ENCODE data around the gene SART1. TPM values are rescaled to one million over a fixed set of nuclear protein-coding genes. Genes with fewer than 3 reads are reported as not detected.

Gene SART1
- total and polyA plus RNA-seq, 10 of the 15 experiments (the other 5 are each of a cell fraction or from before 2014, with no cell fraction given) = 6.2 to 60.5 (median 37.4) TPM

GRCh38 chr11:65961267-65962140 lies at the start of gene SART1 (continued):
- TF ChIP-seq, protein P1, sequence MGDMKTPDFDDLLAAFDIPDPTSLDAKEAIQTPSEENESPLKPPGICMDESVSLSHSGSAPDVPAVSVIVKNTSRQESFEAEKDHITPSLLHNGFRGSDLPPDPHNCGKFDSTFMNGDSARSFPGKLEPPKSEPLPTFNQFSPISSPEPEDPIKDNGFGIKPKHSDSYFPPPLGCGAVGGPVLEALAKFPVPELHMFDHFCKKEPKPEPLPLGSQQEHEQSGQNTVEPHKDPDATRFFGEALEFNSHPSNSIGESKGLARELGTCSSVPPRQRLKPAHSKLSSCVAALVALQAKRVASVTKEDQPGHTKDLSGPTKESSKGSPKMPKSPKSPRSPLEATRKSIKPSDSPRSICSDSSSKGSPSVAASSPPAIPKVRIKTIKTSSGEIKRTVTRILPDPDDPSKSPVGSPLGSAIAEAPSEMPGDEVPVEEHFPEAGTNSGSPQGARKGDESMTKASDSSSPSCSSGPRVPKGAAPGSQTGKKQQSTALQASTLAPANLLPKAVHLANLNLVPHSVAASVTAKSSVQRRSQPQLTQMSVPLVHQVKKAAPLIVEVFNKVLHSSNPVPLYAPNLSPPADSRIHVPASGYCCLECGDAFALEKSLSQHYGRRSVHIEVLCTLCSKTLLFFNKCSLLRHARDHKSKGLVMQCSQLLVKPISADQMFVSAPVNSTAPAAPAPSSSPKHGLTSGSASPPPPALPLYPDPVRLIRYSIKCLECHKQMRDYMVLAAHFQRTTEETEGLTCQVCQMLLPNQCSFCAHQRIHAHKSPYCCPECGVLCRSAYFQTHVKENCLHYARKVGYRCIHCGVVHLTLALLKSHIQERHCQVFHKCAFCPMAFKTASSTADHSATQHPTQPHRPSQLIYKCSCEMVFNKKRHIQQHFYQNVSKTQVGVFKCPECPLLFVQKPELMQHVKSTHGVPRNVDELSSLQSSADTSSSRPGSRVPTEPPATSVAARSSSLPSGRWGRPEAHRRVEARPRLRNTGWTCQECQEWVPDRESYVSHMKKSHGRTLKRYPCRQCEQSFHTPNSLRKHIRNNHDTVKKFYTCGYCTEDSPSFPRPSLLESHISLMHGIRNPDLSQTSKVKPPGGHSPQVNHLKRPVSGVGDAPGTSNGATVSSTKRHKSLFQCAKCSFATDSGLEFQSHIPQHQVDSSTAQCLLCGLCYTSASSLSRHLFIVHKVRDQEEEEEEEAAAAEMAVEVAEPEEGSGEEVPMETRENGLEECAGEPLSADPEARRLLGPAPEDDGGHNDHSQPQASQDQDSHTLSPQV (IDR thresholded peaks at IDR 0.05) = no peak
- TF ChIP-seq ZNF622 (IDR thresholded peaks at IDR 0.05) (no peak), STAT3 (IDR thresholded peaks at IDR 0.05; ENCODE audit: low read depth, low read length) (no peak), POLR2AphosphoS5 (IDR thresholded peaks at IDR 0.05; ENCODE audit: low read length) (peak; percentile 96), HDGF (IDR thresholded peaks at IDR 0.05) (no peak), MXI1 (IDR thresholded peaks at IDR 0.05; ENCODE audit: low read depth, low read length) (peak; percentile 70), CBFB (IDR thresholded peaks at IDR 0.05; ENCODE audit: low read depth) (peak; percentile 45), TCF12 (IDR thresholded peaks at IDR 0.05; ENCODE audit: low read depth, low read length) (peak; percentile 58; the same call in 1 of the 2 replicates), ZNF274 (IDR thresholded peaks at IDR 0.05; ENCODE audit: insufficient read depth, insufficient read length) (no peak), GABPA (IDR thresholded peaks at IDR 0.05; ENCODE audit: low read depth) (peak; percentile 99), HDAC2 (IDR thresholded peaks at IDR 0.05) (no peak), CUX1 (IDR thresholded peaks at IDR 0.05; ENCODE audit: insufficient replicate concordance, low read depth, low read length) (no peak)
- TF ChIP-seq, protein P2, sequence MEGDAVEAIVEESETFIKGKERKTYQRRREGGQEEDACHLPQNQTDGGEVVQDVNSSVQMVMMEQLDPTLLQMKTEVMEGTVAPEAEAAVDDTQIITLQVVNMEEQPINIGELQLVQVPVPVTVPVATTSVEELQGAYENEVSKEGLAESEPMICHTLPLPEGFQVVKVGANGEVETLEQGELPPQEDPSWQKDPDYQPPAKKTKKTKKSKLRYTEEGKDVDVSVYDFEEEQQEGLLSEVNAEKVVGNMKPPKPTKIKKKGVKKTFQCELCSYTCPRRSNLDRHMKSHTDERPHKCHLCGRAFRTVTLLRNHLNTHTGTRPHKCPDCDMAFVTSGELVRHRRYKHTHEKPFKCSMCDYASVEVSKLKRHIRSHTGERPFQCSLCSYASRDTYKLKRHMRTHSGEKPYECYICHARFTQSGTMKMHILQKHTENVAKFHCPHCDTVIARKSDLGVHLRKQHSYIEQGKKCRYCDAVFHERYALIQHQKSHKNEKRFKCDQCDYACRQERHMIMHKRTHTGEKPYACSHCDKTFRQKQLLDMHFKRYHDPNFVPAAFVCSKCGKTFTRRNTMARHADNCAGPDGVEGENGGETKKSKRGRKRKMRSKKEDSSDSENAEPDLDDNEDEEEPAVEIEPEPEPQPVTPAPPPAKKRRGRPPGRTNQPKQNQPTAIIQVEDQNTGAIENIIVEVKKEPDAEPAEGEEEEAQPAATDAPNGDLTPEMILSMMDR (IDR thresholded peaks at IDR 0.05 in 2 of 3, conservative IDR thresholded peaks at IDR 0.05 in 1 of 3; ENCODE audit: control insufficient read depth in 2 of 3, extremely low read depth in 1 of 3, insufficient read depth in 1 of 3, low read depth in 3 of 3, low read length in 3 of 3) = no peak
- TF ChIP-seq, protein P3, sequence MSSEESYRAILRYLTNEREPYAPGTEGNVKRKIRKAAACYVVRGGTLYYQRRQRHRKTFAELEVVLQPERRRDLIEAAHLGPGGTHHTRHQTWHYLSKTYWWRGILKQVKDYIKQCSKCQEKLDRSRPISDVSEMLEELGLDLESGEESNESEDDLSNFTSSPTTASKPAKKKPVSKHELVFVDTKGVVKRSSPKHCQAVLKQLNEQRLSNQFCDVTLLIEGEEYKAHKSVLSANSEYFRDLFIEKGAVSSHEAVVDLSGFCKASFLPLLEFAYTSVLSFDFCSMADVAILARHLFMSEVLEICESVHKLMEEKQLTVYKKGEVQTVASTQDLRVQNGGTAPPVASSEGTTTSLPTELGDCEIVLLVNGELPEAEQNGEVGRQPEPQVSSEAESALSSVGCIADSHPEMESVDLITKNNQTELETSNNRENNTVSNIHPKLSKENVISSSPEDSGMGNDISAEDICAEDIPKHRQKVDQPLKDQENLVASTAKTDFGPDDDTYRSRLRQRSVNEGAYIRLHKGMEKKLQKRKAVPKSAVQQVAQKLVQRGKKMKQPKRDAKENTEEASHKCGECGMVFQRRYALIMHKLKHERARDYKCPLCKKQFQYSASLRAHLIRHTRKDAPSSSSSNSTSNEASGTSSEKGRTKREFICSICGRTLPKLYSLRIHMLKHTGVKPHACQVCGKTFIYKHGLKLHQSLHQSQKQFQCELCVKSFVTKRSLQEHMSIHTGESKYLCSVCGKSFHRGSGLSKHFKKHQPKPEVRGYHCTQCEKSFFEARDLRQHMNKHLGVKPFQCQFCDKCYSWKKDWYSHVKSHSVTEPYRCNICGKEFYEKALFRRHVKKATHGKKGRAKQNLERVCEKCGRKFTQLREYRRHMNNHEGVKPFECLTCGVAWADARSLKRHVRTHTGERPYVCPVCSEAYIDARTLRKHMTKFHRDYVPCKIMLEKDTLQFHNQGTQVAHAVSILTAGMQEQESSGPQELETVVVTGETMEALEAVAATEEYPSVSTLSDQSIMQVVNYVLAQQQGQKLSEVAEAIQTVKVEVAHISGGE (CRISPR knock-in tag; IDR thresholded peaks at IDR 0.05) = 0 out of 2 replicates have a peak, but pooled peaks have one; percentile 20

Measured in GM12878 (cell line).